NCI-H345 treated with DMSO at 0.1 percent for 48 hours (cell line): ENCODE data around the gene C16orf46.

ENCODE experiments used
- DNase-seq: peaks from one replicate; lab custom pipeline; 2025; ENCODE audit not compliant: unreplicated experiment; lab: John Stamatoyannopoulos, UW

Gene C16orf46

GRCh38 chr16:81018496-81018895 is 58.5 kb downstream of the C16orf46 start:
- no peak for DNase-seq

- no peak for DNase-seq
Observed at GRCh38 chr16:81014672-81015071, 62.4 kb downstream of the C16orf46 start.

- no peak for DNase-seq
Observed at GRCh38 chr16:81012974-81013373, 64.1 kb downstream of the C16orf46 start.
